HepG2 (cell line): ENCODE results near the gene ACP7. TPM values are rescaled to one million over a fixed set of nuclear protein-coding genes. Genes with fewer than 3 reads are reported as not detected.
A peak's percentile ranks its signal among the peaks of the same experiment; 100 is the strongest.

Experiments used
- DNMT1 ChIP-seq: sonication (generic); formaldehyde crosslinking; IDR thresholded peaks from 2 replicates; pipeline ENCODE4 v1.5.1; 2020; ENCODE audit warnings: mild to moderate bottlenecking, missing genetic modification reagents
- ETV6 ChIP-seq: sonication (generic); formaldehyde crosslinking; conservative IDR thresholded peaks from 2 replicates; pipeline ENCODE4 v1.4.0; 2020; ENCODE audit warnings: missing genetic modification reagents
- KAT7 ChIP-seq: IDR thresholded peaks from 2 replicates; pipeline ENCODE4 v1.6.1; 2018; ENCODE audit warnings: borderline replicate concordance, missing compliant biosample characterization
- KLF11 ChIP-seq: IDR thresholded peaks from 2 replicates; pipeline ENCODE4 v1.6.1; 2016; ENCODE audit warnings: missing compliant biosample characterization
- PAXIP1 ChIP-seq: sonication (generic); formaldehyde crosslinking; conservative IDR thresholded peaks from 2 replicates; pipeline ENCODE4 v1.4.0; 2020; ENCODE audit warnings: mild to moderate bottlenecking, missing genetic modification reagents, moderate library complexity
- RFX5 ChIP-seq: IDR thresholded peaks from 2 replicates; pipeline ENCODE4 v1.6.1; 2011; ENCODE audit warnings: low read depth, low read length, improper control_type of control experiment
- TFDP1 ChIP-seq: IDR thresholded peaks from 2 replicates; pipeline ENCODE4 v1.6.1; 2016; ENCODE audit warnings: missing compliant biosample characterization, missing genetic modification reagents, borderline replicate concordance
- TRAFD1 ChIP-seq: sonication (generic); formaldehyde crosslinking; IDR thresholded peaks from 2 replicates; pipeline ENCODE4 v1.5.1; 2020; ENCODE audit warnings: missing genetic modification reagents, mild to moderate bottlenecking, borderline replicate concordance
- ZNF263 ChIP-seq: sonication (generic); formaldehyde crosslinking; IDR thresholded peaks from 2 replicates; pipeline ENCODE4 v1.4.0; 2020; ENCODE audit warnings: missing genetic modification reagents
- ZNF441 ChIP-seq: sonication (generic); formaldehyde crosslinking; IDR thresholded peaks from 2 replicates; pipeline ENCODE4 v1.7.0; 2021; ENCODE audit warnings: missing genetic modification reagents, borderline replicate concordance
- polyA plus RNA-seq, 8 experiments: library from polyadenylated mRNA; depleted of rRNA in 3 of 8; stranded (reverse) in 7 of 8; unstranded in 1 of 8; fragments of >200 nt; fragmentation: Illumina TruSeq in 4 of 8; extraction: Trizol in 4 of 8; gene quantifications; 2 replicates each; pipeline versions ENCODE4 v1.2.1 to v1.2.3, GENCODE V29; 2011 to 2016; ENCODE audit warnings: low read depth in 4 of 8, missing spikeins in 1 of 8, mixed read lengths in 1 of 8; ENCODE audit not compliant: insufficient read depth in 1 of 8
- total RNA-seq, 5 experiments: library from RNA; depleted of rRNA; stranded (reverse); fragments of >200 nt; fragmentation: Illumina TruSeq; extraction: Trizol; gene quantifications; 2 replicates each; pipeline ENCODE4 v1.2.3, GENCODE V29; 2016; ENCODE audit warnings: low read depth in 1 of 5
- TF ChIP-seq, protein P1 (sequence below): sonication (generic); formaldehyde crosslinking; IDR thresholded peaks from 2 replicates; pipeline ENCODE4 v1.9.0; 2021; ENCODE audit warnings: mild to moderate bottlenecking, missing genetic modification reagents
- TF ChIP-seq, protein P2 (sequence below): sonication (generic); formaldehyde crosslinking; IDR thresholded peaks from 2 replicates; pipeline ENCODE4 v1.4.0; 2020; ENCODE audit warnings: missing genetic modification reagents, mild to moderate bottlenecking, borderline replicate concordance

Gene ACP7
- total and polyA plus RNA-seq, 2 of the 13 experiments (the other 11 are each of a cell fraction or from before 2014, with no cell fraction given): not detected

GRCh38 chr19:39126312-39127187, 42.4 kb downstream of the ACP7 start (continued):
- TF ChIP-seq, protein P1, sequence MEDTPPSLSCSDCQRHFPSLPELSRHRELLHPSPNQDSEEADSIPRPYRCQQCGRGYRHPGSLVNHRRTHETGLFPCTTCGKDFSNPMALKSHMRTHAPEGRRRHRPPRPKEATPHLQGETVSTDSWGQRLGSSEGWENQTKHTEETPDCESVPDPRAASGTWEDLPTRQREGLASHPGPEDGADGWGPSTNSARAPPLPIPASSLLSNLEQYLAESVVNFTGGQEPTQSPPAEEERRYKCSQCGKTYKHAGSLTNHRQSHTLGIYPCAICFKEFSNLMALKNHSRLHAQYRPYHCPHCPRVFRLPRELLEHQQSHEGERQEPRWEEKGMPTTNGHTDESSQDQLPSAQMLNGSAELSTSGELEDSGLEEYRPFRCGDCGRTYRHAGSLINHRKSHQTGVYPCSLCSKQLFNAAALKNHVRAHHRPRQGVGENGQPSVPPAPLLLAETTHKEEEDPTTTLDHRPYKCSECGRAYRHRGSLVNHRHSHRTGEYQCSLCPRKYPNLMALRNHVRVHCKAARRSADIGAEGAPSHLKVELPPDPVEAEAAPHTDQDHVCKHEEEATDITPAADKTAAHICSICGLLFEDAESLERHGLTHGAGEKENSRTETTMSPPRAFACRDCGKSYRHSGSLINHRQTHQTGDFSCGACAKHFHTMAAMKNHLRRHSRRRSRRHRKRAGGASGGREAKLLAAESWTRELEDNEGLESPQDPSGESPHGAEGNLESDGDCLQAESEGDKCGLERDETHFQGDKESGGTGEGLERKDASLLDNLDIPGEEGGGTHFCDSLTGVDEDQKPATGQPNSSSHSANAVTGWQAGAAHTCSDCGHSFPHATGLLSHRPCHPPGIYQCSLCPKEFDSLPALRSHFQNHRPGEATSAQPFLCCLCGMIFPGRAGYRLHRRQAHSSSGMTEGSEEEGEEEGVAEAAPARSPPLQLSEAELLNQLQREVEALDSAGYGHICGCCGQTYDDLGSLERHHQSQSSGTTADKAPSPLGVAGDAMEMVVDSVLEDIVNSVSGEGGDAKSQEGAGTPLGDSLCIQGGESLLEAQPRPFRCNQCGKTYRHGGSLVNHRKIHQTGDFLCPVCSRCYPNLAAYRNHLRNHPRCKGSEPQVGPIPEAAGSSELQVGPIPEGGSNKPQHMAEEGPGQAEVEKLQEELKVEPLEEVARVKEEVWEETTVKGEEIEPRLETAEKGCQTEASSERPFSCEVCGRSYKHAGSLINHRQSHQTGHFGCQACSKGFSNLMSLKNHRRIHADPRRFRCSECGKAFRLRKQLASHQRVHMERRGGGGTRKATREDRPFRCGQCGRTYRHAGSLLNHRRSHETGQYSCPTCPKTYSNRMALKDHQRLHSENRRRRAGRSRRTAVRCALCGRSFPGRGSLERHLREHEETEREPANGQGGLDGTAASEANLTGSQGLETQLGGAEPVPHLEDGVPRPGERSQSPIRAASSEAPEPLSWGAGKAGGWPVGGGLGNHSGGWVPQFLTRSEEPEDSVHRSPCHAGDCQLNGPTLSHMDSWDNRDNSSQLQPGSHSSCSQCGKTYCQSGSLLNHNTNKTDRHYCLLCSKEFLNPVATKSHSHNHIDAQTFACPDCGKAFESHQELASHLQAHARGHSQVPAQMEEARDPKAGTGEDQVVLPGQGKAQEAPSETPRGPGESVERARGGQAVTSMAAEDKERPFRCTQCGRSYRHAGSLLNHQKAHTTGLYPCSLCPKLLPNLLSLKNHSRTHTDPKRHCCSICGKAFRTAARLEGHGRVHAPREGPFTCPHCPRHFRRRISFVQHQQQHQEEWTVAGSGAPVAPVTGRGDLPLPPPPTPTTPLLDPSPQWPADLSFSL (CRISPR knock-in tag): no peak
- peak; percentile 95 for TF ChIP-seq ZNF263
- no peak for TF ChIP-seq TRAFD1 (CRISPR knock-in tag)
- TF ChIP-seq ETV6: 0 out of 2 replicates have a peak, but pooled peaks have one; percentile 4
- no peak for TF ChIP-seq TFDP1
- TF ChIP-seq RFX5: no peak
- peak; percentile 38 for TF ChIP-seq PAXIP1 (CRISPR knock-in tag)
- TF ChIP-seq ZNF441 (CRISPR knock-in tag): peak; percentile 44; the same call in 1 of the 2 replicates
- no peak for TF ChIP-seq KLF11 (CRISPR knock-in tag)
- TF ChIP-seq DNMT1: no peak
- TF ChIP-seq, protein P2, sequence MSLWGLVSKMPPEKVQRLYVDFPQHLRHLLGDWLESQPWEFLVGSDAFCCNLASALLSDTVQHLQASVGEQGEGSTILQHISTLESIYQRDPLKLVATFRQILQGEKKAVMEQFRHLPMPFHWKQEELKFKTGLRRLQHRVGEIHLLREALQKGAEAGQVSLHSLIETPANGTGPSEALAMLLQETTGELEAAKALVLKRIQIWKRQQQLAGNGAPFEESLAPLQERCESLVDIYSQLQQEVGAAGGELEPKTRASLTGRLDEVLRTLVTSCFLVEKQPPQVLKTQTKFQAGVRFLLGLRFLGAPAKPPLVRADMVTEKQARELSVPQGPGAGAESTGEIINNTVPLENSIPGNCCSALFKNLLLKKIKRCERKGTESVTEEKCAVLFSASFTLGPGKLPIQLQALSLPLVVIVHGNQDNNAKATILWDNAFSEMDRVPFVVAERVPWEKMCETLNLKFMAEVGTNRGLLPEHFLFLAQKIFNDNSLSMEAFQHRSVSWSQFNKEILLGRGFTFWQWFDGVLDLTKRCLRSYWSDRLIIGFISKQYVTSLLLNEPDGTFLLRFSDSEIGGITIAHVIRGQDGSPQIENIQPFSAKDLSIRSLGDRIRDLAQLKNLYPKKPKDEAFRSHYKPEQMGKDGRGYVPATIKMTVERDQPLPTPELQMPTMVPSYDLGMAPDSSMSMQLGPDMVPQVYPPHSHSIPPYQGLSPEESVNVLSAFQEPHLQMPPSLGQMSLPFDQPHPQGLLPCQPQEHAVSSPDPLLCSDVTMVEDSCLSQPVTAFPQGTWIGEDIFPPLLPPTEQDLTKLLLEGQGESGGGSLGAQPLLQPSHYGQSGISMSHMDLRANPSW: no peak
- TF ChIP-seq KAT7 (CRISPR knock-in tag): no peak
